Testis (tissue), 3 donors: Measurements from ENCODE around the gene OXLD1. TPM values are rescaled to one million over a fixed set of nuclear protein-coding genes. Genes with fewer than 3 reads are reported as not detected.

Source experiments
- DNase-seq: peaks from one replicate; pipeline ENCODE4 v3.0.0-alpha.2; 2019
- H3K27ac ChIP-seq, 2 donors: fragments of 200-600 bp; sonication (generic); one replicate each; pipeline ENCODE4 v1.5.1; 2019
- H3K27me3 ChIP-seq: fragments of 200-600 bp; sonication (generic); one replicate; pipeline ENCODE4 v1.5.1; 2019
- H3K36me3 ChIP-seq: fragments of 200-600 bp; sonication (generic); one replicate; pipeline ENCODE4 v1.5.1; 2017; ENCODE audit warnings: low read depth; ENCODE audit errors: missing control alignments
- H3K4me1 ChIP-seq: fragments of 200-600 bp; sonication (generic); one replicate; pipeline ENCODE4 v1.5.1; 2019
- H3K4me3 ChIP-seq, 2 donors: fragments of 200-600 bp; sonication (generic); one replicate each; pipeline ENCODE4 v1.5.1; 2017 to 2019
- H3K9me3 ChIP-seq: fragments of 200-600 bp; sonication (generic); one replicate; pipeline ENCODE4 v1.5.1; 2017
- POLR2A ChIP-seq: fragments of 450-650 bp; IDR thresholded peaks from one replicate; pipeline ENCODE4 v1.6.1; 2017; ENCODE audit warnings: antibody characterized with exemption, mild to moderate bottlenecking, moderate library complexity
- WGBS, 2 donors: methylation state at CpG; one replicate each; pipeline ENCODE4 v1.1.5; 2018; 5-methylcytosine and 5-hydroxymethylcytosine counted together
- intact Hi-C: fragments of 100-400 bp; cut with DNase I; formaldehyde crosslinking; loops from one replicate; pipeline ENCODE4 v1.15.1; 2023; ENCODE audit warnings: low total_unique reads
- polyA plus RNA-seq: library from polyadenylated mRNA; stranded (reverse); fragments of 350-450 nt; fragmentation: Illumina TruSeq; extraction: RNeasy Lipid Tissue Mini Kit (QIAGEN cat#74804); gene quantifications from one replicate; pipeline ENCODE4 v1.2.3, GENCODE V29; 2014; ENCODE audit warnings: low read depth, low replicate concordance; ENCODE audit not compliant: insufficient read depth
- total RNA-seq, 2 donors: library from RNA; depleted of rRNA; stranded (reverse); fragments of >200 nt; gene quantifications; one replicate each; pipeline ENCODE4 v1.2.3, GENCODE V29; 2016
- TF ChIP-seq, protein P1 (sequence below), 3 experiments: fragments of 450-650 bp in 2 of 3; fragments of 200-600 bp in 1 of 3; sonication (generic) in 1 of 3; IDR thresholded peaks; one replicate each; pipeline ENCODE4 v1.5.1; 2016 to 2019; ENCODE audit warnings: antibody characterized with exemption in 3 of 3, mild to moderate bottlenecking in 2 of 3, moderate library complexity in 1 of 3

The OXLD1 gene
- total and polyA plus RNA-seq, 3 donors from 2014 or later, result 40.9 to 48.3 (median 45.2) TPM

DNA sequence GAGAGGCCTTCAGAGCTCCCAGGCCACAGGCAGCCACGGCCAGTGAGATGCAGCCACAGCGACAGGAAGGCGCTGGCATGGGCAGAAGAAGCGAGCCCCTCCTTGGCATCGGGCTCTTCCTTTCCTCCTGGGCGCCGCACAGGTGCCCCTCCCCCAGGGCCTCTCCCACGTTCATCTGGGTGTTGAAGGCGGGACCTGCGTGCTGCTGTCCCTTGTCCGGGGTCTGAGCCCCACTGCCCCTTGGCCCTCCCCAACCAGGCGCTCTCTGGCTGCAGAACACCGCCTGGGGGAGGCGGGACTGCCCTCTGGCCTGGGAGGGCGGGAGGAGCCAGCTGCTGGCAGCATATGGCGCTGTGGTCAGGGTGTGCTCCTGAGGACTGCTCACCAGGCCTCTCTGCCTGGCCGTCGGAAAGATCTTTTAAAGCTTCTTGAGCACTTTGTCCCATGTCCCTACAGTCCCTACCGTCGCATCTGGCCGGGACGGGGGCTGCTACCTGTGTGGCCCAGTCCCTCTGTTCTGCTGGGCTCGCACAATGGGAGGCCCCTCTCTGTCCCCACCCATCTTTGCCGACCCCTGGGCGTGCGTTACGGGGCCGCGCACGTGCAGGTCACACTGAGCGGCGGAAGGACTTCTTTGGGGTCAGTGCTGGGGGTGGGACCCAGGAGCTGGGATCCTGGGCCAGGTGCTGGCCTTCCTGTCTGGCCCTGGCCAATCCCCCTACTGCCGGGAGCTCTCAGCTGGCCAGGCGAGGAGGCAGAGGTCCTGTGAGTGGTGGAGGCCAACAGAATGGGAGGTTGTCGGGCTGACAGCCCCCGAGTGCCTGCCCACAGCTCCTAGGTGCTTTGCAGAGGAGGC is 47.4 kb upstream of the OXLD1 start:
- TF ChIP-seq POLR2A, result no peak
- TF ChIP-seq, protein P1, sequence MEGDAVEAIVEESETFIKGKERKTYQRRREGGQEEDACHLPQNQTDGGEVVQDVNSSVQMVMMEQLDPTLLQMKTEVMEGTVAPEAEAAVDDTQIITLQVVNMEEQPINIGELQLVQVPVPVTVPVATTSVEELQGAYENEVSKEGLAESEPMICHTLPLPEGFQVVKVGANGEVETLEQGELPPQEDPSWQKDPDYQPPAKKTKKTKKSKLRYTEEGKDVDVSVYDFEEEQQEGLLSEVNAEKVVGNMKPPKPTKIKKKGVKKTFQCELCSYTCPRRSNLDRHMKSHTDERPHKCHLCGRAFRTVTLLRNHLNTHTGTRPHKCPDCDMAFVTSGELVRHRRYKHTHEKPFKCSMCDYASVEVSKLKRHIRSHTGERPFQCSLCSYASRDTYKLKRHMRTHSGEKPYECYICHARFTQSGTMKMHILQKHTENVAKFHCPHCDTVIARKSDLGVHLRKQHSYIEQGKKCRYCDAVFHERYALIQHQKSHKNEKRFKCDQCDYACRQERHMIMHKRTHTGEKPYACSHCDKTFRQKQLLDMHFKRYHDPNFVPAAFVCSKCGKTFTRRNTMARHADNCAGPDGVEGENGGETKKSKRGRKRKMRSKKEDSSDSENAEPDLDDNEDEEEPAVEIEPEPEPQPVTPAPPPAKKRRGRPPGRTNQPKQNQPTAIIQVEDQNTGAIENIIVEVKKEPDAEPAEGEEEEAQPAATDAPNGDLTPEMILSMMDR (IDR thresholded peaks at IDR 0.05), result no peak
- no peaks in the 10 kb centered on the region for H3K36me3 ChIP-seq
- H3K4me1 ChIP-seq, result peaks cover 30% of the 10 kb centered on the region
- no peak overlapping the region for H3K4me3 ChIP-seq
- WGBS, 2 donors, result 67 to 81% methylated on average over 19 to 36 of the region's 36 CpGs
- DNase-seq, result peak; percentile 62
- H3K27ac ChIP-seq, result no peak overlapping the region
- H3K27me3 ChIP-seq, result no peaks in the 10 kb centered on the region
- intact Hi-C loops, result no loop called here
- H3K9me3 ChIP-seq, result no peaks in the 10 kb centered on the region

DNA sequence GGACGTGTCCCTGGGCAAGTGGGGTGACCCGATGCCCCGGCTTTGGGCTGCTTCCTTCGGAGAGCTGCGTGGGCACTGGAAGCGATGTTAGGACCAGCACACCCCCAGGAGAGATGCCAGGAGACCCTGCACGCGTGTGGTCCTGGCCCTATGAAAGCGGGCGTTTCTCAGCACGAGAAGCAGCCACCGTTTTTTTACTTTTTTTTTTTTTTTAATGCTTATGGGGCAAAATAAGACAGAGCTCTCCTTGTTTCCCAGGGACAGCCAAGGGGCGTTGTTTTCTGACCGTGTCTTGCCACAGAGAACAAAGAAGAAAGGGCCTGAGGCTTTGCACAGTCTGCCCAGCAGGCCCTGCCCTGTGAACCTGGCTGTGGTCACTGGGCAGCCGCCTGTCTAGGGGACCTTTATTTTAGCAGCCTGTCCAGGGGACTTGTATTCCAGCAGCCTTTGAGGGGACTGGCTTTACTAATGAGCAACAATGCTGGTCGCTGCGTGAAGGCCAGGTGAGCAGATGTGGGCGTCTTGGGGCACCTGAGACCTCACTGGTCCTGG is 46.7 kb upstream of the OXLD1 start:
- Histone ChIP-seq H3K36me3 (no peaks in the 10 kb centered on the region), H3K9me3 (no peaks in the 10 kb centered on the region), H3K27ac (peak overlapping the region in 1 of 2 donors; percentile 24), H3K4me1 (peaks cover 30% of the 10 kb centered on the region), H3K27me3 (no peaks in the 10 kb centered on the region), H3K4me3 (peak overlapping the region; percentile 74 to 77)
- DNase-seq, result no peak
- TF ChIP-seq, protein P1 (IDR thresholded peaks at IDR 0.05), result no peak
- no peak for TF ChIP-seq POLR2A
- WGBS, 2 donors, result 7 to 13% methylated on average over 12 to 18 of the region's 18 CpGs
- intact Hi-C loops, result no loop called here

DNA sequence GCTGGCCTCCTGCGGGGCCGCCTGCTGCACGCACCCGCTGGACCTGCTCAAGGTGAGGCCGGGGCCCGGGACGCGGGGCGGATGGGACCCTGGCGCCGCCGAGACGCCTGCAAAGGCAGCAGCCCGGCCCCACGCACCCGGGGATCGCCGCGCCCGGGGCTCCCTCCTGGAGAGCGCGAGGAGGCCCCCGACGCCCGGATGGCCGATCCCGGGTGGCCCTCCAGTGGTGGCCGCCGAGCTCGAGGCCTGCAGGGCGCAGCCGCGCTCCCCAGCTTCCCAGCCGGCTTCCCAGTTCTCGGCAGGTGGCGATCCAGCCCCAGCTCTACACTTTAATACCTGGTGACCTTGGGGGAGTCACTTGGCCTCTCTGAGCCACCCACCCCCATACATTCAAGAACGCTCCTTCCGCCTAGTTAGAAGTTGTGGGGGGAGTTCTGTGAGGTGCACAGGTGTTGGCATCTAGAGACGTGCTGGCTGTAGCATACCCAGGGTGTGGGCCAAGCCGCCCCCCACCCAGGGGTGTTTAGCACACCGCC is 46.1 kb upstream of the OXLD1 start:
- WGBS, 2 donors, result 1% methylated on average over 18 to 37 of the region's 41 CpGs
- H3K4me3 ChIP-seq, result peak overlapping the region; percentile 74 to 77
- intact Hi-C loops, result no loop called here
- no peaks in the 10 kb centered on the region for H3K9me3 ChIP-seq
- H3K27me3 ChIP-seq, result no peaks in the 10 kb centered on the region
- no peaks in the 10 kb centered on the region for H3K36me3 ChIP-seq
- DNase-seq, result no peak
- H3K27ac ChIP-seq, result peak overlapping the region in 1 of 2 donors; percentile 24
- peaks cover 30% of the 10 kb centered on the region for H3K4me1 ChIP-seq
- TF ChIP-seq POLR2A, result no peak
- TF ChIP-seq, protein P1 (IDR thresholded peaks at IDR 0.05), result no peak

DNA sequence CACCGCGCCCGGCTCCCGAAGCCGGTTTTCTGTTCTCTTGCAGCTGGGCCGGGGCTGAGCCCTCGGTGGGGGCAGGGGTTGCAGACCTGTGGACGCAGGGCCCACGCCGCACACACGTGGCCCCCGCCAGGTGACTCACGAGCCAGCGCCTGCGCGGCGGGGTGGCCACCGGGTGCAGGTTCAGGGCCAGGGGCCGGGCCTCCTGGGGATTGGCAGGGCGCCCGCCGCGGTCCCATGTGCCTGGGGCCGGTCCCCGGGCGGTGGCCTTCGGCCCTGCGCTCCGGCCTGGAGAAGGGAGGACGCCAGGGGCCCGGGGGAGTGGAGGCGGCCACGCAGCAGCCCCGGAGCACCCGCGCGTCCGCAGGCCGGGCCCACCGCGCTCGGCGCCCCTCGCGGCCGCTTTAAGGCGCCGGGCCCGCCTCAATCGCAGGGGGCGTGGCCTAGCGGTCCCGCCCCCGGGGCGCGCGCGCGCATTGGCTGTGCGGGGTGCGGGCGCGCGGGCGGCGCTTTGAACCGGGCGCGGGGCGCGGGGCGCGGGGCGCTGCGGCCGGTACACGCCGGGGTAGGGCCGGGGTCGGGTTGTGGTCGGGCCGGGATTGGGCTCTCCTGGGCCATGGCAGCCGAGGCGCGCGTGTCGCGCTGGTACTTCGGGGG is 45.5 kb upstream of the OXLD1 start, which contains the start of gene SLC25A10:
SLC25A10 (plus strand) TSS at position 471 of the 654 bp plus-strand sequence; CDS start at position 614, 143 bp downstream.
- Histone ChIP-seq H3K36me3 (no peaks in the 10 kb centered on the region), H3K4me3 (peak within 1 kb of the TSS; percentile 74 to 77), H3K4me1 (peaks cover 30% of the 10 kb centered on the region), H3K27ac (peak within 1 kb of the TSS in 1 of 2 donors; percentile 24), H3K27me3 (no peaks in the 10 kb centered on the region), H3K9me3 (no peaks in the 10 kb centered on the region)
- DNase-seq, result peak; percentile 70
- WGBS, 2 donors, result 0 to 2% methylated on average over 14 to 66 of the region's 89 CpGs
- intact Hi-C loops, result no loop called here
- TF ChIP-seq POLR2A, result no peak
- TF ChIP-seq, protein P1 (IDR thresholded peaks at IDR 0.05), result peak in 1 of 3 experiments; percentile 18
